B cell (primary cell): ENCODE data around the gene KEAP1.

Experiments
- CTCF ChIP-seq: fragments of 200-600 bp; IDR thresholded peaks from one replicate; pipeline ENCODE4 v1.8.0; 2022; ENCODE audit warnings: antibody characterized with exemption, mild to moderate bottlenecking
- EZH2 ChIP-seq: IDR thresholded peaks from 2 replicates; pipeline ENCODE4 v1.6.1; 2012; ENCODE audit warnings: borderline replicate concordance, low read depth, mild to moderate bottlenecking, moderate library complexity, low read length; ENCODE audit not compliant: insufficient read depth, poor library complexity, severe bottlenecking

- TF ChIP-seq CTCF (no peak), EZH2 (no peak)
Observed at GRCh38 chr19:10544753-10545251, 41.6 kb upstream of the KEAP1 start.
